Neural progenitor cell (in vitro differentiated cells): ENCODE data around the gene TRIM27.
"Not testable (repeated sequence)": the region's sequence is repeated elsewhere in the genome, so short reads cannot be mapped to it uniquely, and the experiment has no call there.

Experiments used
- EZH2 ChIP-seq: fragments of 200-600 bp; sonication (generic); IDR thresholded peaks from 2 replicates; pipeline ENCODE4 v1.6.1; 2017; ENCODE audit warnings: antibody characterized with exemption, mild to moderate bottlenecking, moderate library complexity
- TF ChIP-seq, protein P1 (sequence below): fragments of 200-600 bp; sonication (generic); IDR thresholded peaks from 2 replicates; pipeline ENCODE4 v1.5.1; 2017; ENCODE audit warnings: antibody characterized with exemption, mild to moderate bottlenecking

DNA sequence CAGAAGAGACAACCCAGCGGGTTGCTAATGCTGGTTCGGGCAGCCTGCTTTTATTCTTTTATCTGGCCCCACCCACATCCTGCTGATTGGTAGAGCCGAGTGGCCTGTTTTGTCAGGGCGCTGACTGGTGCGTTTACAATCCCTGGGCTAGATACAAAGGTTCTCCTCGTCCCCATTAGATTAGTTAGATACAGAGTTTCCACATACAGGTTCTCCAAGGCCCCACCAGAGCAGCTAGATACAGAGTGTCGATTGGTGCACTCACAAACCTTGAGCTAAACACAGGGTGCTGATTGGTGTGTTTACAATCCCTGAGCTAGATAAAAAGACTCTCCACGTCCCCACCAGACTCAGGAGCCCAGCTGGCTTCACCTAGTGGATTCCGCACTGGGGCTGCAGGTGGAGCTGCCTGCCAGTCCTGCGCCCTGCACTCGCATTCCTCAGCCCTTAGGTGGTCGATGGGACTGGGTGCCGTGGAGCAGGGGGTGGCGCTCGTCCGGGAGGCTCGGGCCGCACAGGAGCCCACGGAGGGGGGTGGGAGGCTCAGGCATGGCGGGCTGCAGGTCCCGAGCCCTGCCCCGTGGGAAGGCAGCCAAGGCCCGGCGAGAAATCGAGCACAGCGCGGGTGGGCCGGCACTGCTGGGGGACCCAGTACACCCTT lies 51.5 kb downstream of the TRIM27 start:
- TF ChIP-seq, protein P1, sequence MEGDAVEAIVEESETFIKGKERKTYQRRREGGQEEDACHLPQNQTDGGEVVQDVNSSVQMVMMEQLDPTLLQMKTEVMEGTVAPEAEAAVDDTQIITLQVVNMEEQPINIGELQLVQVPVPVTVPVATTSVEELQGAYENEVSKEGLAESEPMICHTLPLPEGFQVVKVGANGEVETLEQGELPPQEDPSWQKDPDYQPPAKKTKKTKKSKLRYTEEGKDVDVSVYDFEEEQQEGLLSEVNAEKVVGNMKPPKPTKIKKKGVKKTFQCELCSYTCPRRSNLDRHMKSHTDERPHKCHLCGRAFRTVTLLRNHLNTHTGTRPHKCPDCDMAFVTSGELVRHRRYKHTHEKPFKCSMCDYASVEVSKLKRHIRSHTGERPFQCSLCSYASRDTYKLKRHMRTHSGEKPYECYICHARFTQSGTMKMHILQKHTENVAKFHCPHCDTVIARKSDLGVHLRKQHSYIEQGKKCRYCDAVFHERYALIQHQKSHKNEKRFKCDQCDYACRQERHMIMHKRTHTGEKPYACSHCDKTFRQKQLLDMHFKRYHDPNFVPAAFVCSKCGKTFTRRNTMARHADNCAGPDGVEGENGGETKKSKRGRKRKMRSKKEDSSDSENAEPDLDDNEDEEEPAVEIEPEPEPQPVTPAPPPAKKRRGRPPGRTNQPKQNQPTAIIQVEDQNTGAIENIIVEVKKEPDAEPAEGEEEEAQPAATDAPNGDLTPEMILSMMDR, result not testable (repeated sequence)
- TF ChIP-seq EZH2, result not testable (repeated sequence)
